H1 (cell line): ENCODE measurements around the gene KCNH8. TPM values are rescaled to one million over a fixed set of nuclear protein-coding genes. Genes with fewer than 3 reads are reported as not detected.

ENCODE experiments used
- CTCF ChIA-PET: fragments of 300-600 bp; sonication (Branson Sonifier 250); formaldehyde crosslinking; loops from one replicate; lab custom pipeline; 2021; ENCODE audit not compliant: partially characterized antibody; lab: Charles Lee
- POLR2A ChIA-PET: fragments of 300-600 bp; sonication (Branson Sonifier 250); formaldehyde crosslinking; loops from one replicate; lab custom pipeline; 2021; ENCODE audit warnings: inconsistent platforms; ENCODE audit not compliant: partially characterized antibody; lab: Charles Lee
- DNase-seq, 2 experiments: peaks; one replicate each; pipeline versions ENCODE4 v3.0.0 to v3.0.0-alpha.2; 2010 to 2022; ENCODE audit warnings: low spot score in 2 of 2, low read depth in 1 of 2, mixed read lengths in 1 of 2
- FAIRE-seq: peaks from 2 replicates; lab custom pipeline; 2011; peaks lifted over from hg19 to GRCh38; lab: Jason Lieb, UNC
- H2AFZ ChIP-seq: 2 replicates; pipeline ENCODE4 v1.8.1; 2012; ENCODE audit warnings: low read length, inconsistent platforms
- H2AK5ac ChIP-seq: 2 replicates; pipeline ENCODE4 v1.6.1; 2013; ENCODE audit warnings: low read depth, low read length
- H2BK120ac ChIP-seq: replicated peaks from 2 replicates; pipeline ENCODE3; 2013; ENCODE audit warnings: low read depth, low read length, inconsistent platforms
- H2BK12ac ChIP-seq: 2 replicates; pipeline ENCODE4 v1.6.1; 2013; ENCODE audit warnings: low read depth, low read length
- H2BK15ac ChIP-seq: 2 replicates; pipeline ENCODE4 v1.6.1; 2013; ENCODE audit warnings: low read length
- H2BK20ac ChIP-seq: 2 replicates; pipeline ENCODE4 v1.6.1; 2013; ENCODE audit warnings: low read length
- H2BK5ac ChIP-seq: 2 replicates; pipeline ENCODE4 v1.6.1; 2013; ENCODE audit warnings: low read depth, low read length
- H3K14ac ChIP-seq: 2 replicates; pipeline ENCODE4 v1.6.1; 2013; ENCODE audit warnings: inconsistent platforms; ENCODE audit not compliant: insufficient read length
- H3K18ac ChIP-seq: 2 replicates; pipeline ENCODE4 v1.6.1; 2013; ENCODE audit warnings: low read length; ENCODE audit errors: extremely low read depth
- H3K23ac ChIP-seq: 2 replicates; pipeline ENCODE4 v1.6.1; 2013; ENCODE audit warnings: inconsistent platforms; ENCODE audit not compliant: insufficient read length
- H3K23me2 ChIP-seq: 2 replicates; pipeline ENCODE4 v1.6.1; 2013; ENCODE audit warnings: low read depth, low read length
- H3K27ac ChIP-seq: 2 replicates; pipeline ENCODE4 v1.6.1; 2011; ENCODE audit warnings: low read depth, low read length, inconsistent platforms
- H3K27me3 ChIP-seq, 4 experiments: replicated peaks in 1 of 4; 1 replicate in 1 of 4; 2 replicates in 3 of 4; pipeline versions ENCODE4 v1.6.1 to v1.8.1; 2011 to 2013; ENCODE audit warnings: low read length in 3 of 4, mild to moderate bottlenecking in 3 of 4, inconsistent platforms in 2 of 4, mixed read lengths in 2 of 4, moderate library complexity in 1 of 4; ENCODE audit not compliant: control insufficient read depth in 3 of 4, insufficient read depth in 3 of 4; ENCODE audit errors: extremely low read depth in 1 of 4
- H3K36me3 ChIP-seq, 4 experiments: 2 replicates each; pipeline versions ENCODE4 v1.6.1 to v1.8.1; 2011 to 2013; ENCODE audit warnings: mild to moderate bottlenecking in 4 of 4, low read length in 3 of 4, moderate library complexity in 2 of 4, control low read depth in 1 of 4, inconsistent platforms in 1 of 4; ENCODE audit not compliant: insufficient read depth in 4 of 4, control insufficient read depth in 2 of 4
- H3K4ac ChIP-seq: replicated peaks from 2 replicates; pipeline ENCODE3; 2013; ENCODE audit warnings: low read length, low read depth, mixed read lengths, inconsistent platforms; ENCODE audit not compliant: insufficient read length
- H3K4me1 ChIP-seq, 4 experiments: replicated peaks in 1 of 4; 1 replicate in 1 of 4; 2 replicates in 3 of 4; pipeline versions ENCODE4 v1.6.1 to v1.8.1; 2011 to 2013; ENCODE audit warnings: low read length in 3 of 4, inconsistent platforms in 2 of 4, mixed read lengths in 1 of 4; ENCODE audit not compliant: insufficient read depth in 4 of 4, control insufficient read depth in 3 of 4
- H3K4me2 ChIP-seq, 2 experiments: 2 replicates each; pipeline versions ENCODE4 v1.6.1 to v1.8.1; 2011 to 2013; ENCODE audit warnings: low read depth in 2 of 2, low read length in 2 of 2, control low read depth in 1 of 2, inconsistent platforms in 1 of 2, mild to moderate bottlenecking in 1 of 2; ENCODE audit not compliant: insufficient read depth in 1 of 2
- H3K4me3 ChIP-seq, 4 experiments: fragments of 200-600, 300-600 bp in 1 of 4; sonication (generic), shearing (Covaris generic), sonication (Bioruptor Twin) in 1 of 4; 2 replicates each; pipeline versions ENCODE4 v1.5.1 to v1.8.1; 2011 to 2016; ENCODE audit warnings: low read length in 4 of 4, low read depth in 3 of 4, control low read depth in 2 of 4, inconsistent platforms in 2 of 4, mild to moderate bottlenecking in 2 of 4, mixed read lengths in 1 of 4, moderate library complexity in 1 of 4; ENCODE audit not compliant: insufficient read depth in 2 of 4; ENCODE audit errors: extremely low read depth in 1 of 4
- H3K56ac ChIP-seq: replicated peaks from 2 replicates; pipeline ENCODE3; 2013; ENCODE audit warnings: low read depth, mild to moderate bottlenecking, mixed read lengths, low read length, inconsistent platforms; ENCODE audit not compliant: insufficient read length
- H3K79me1 ChIP-seq: 2 replicates; pipeline ENCODE4 v1.6.1; 2013; ENCODE audit warnings: low read depth, low read length, control low read depth
- H3K79me2 ChIP-seq, 2 experiments: 2 replicates each; pipeline versions ENCODE4 v1.6.1 to v1.8.1; 2012 to 2013; ENCODE audit warnings: low read length in 2 of 2, mild to moderate bottlenecking in 2 of 2, inconsistent platforms in 1 of 2; ENCODE audit not compliant: insufficient read depth in 2 of 2, control insufficient read depth in 1 of 2
- H3K9ac ChIP-seq, 4 experiments: replicated peaks in 1 of 4; 1 replicate in 1 of 4; 2 replicates in 3 of 4; pipeline versions ENCODE4 v1.6.1 to v1.8.1; 2011 to 2013; ENCODE audit warnings: low read depth in 3 of 4, low read length in 3 of 4, control low read depth in 2 of 4, mild to moderate bottlenecking in 2 of 4, moderate library complexity in 2 of 4, inconsistent platforms in 1 of 4; ENCODE audit errors: extremely low read depth in 1 of 4
- H3K9me3 ChIP-seq, 2 experiments: 2 replicates each; pipeline versions ENCODE4 v1.6.1 to v1.8.1; 2012 to 2013; ENCODE audit warnings: mild to moderate bottlenecking in 2 of 2, moderate library complexity in 2 of 2, control low read depth in 1 of 2, inconsistent platforms in 1 of 2, low read depth in 1 of 2, low read length in 1 of 2, mixed read lengths in 1 of 2; ENCODE audit not compliant: insufficient read depth in 2 of 2
- H4K20me1 ChIP-seq, 2 experiments: replicated peaks in 1 of 2; 2 replicates each; pipeline versions ENCODE3 to v1.8.1; 2011 to 2013; ENCODE audit warnings: inconsistent platforms in 2 of 2, low read length in 2 of 2, mild to moderate bottlenecking in 1 of 2; ENCODE audit not compliant: insufficient read depth in 2 of 2, control insufficient read depth in 1 of 2
- H4K5ac ChIP-seq: 2 replicates; pipeline ENCODE4 v1.6.1; 2013; ENCODE audit warnings: low read length, low read depth, mixed read lengths, inconsistent platforms; ENCODE audit not compliant: insufficient read length
- H4K8ac ChIP-seq: 2 replicates; pipeline ENCODE4 v1.8.0; 2013; ENCODE audit warnings: mild to moderate bottlenecking, moderate library complexity, low read length, inconsistent platforms; ENCODE audit not compliant: insufficient read depth; ENCODE audit errors: extremely low read depth
- H4K91ac ChIP-seq: replicated peaks from 2 replicates; pipeline ENCODE3; 2013; ENCODE audit warnings: low read length, mixed read lengths, inconsistent platforms; ENCODE audit not compliant: insufficient read length
- HDAC2 ChIP-seq, 2 experiments: fragments of 300-600 bp in 1 of 2; sonication (generic) in 1 of 2; IDR thresholded peaks; 2 replicates each; pipeline ENCODE4 v1.6.1; 2011 to 2012; ENCODE audit warnings: low read depth in 2 of 2, low read length in 2 of 2, mild to moderate bottlenecking in 2 of 2, moderate library complexity in 2 of 2, borderline replicate concordance in 1 of 2, inconsistent platforms in 1 of 2
- KDM4A ChIP-seq: IDR thresholded peaks from one replicate; pipeline ENCODE4 v1.7.1; 2012; ENCODE audit warnings: low read depth, mild to moderate bottlenecking, moderate library complexity, low read length, inconsistent platforms; ENCODE audit not compliant: severe bottlenecking
- SIN3A ChIP-seq, 2 experiments: IDR thresholded peaks in 1 of 2; conservative IDR thresholded peaks in 1 of 2; 2 replicates each; pipeline ENCODE4 v1.6.1; 2011 to 2012; ENCODE audit warnings: low read length in 2 of 2, improper control_type of control experiment in 1 of 2, low read depth in 1 of 2, mild to moderate bottlenecking in 1 of 2
- WGBS, 2 experiments: shearing (Covaris generic) in 1 of 2; methylation state at CpG; one replicate each; pipeline versions ENCODE4 v1.1.6 to v1.1.7; 2013 to 2015; ENCODE audit warnings: low lambda C conversion rate in 2 of 2, mixed read lengths in 2 of 2, inconsistent platforms in 1 of 2, low coverage in 1 of 2, missing lambda C conversion rate in 1 of 2; ENCODE audit not compliant: insufficient replicate concordance in 2 of 2, insufficient coverage in 1 of 2, insufficient read length in 1 of 2; ENCODE audit errors: extremely low coverage in 1 of 2, missing lambda C conversion rate in 1 of 2; 5-methylcytosine and 5-hydroxymethylcytosine counted together
- polyA plus RNA-seq, 7 experiments: library from polyadenylated mRNA; depleted of rRNA in 3 of 7; stranded (reverse) in 5 of 7; unstranded in 2 of 7; fragments of >200 nt in 5 of 7; fragments of 200-250 nt in 2 of 7; gene quantifications; 1 replicate in 5 of 7; 2 replicates in 1 of 7; 4 replicates in 1 of 7; pipeline versions ENCODE4 v1.2.1 to v1.2.3, GENCODE V29; 2011 to 2013; ENCODE audit warnings: missing spikeins in 2 of 7, mixed read lengths in 2 of 7
- total RNA-seq: library from RNA; stranded (reverse); fragmentation: NEBNext Ultra II Directional; extraction: Animal tissue kit (Norgen Biotek cat#: 25700); gene quantifications from 2 replicates; pipeline ENCODE4 v1.2.1, GENCODE V29; 2021

KCNH8 gene
- total and polyA plus RNA-seq, 2 of the 8 experiments (the other 6 are each of a cell fraction or from before 2014, with no cell fraction given), result 2.2 to 2.4 TPM

DNA sequence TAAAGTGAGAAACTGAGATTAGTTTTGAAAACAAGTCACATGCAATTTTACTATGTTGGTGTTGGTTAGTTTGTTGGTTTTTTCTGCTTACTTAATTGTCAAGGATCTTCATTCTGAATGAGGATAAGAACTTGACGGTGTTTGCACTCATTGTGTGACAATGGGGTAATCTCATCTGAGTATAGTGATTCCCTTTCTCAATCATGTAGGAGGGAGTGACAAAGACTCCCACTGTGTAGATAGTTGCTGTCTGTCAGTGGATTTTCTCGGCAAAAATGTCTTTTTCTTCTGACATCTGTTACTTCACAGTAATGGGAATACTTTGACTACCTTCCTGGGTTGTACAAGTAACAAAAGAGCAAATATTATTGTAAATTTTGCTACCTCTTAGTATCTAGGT is 23.5 kb downstream of the KCNH8 start:
- H3K56ac ChIP-seq, result no peak overlapping the region
- no peak overlapping the region for H3K27ac ChIP-seq
- no peak overlapping the region for H2BK20ac ChIP-seq
- POLR2A ChIA-PET, result no interaction called here
- no peak overlapping the region for H3K18ac ChIP-seq
- no peaks in the 10 kb centered on the region for H4K20me1 ChIP-seq
- no peaks in the 10 kb centered on the region for H3K79me1 ChIP-seq
- H2AFZ ChIP-seq, result no peak overlapping the region
- H3K4me3 ChIP-seq, result no peak overlapping the region
- H4K5ac ChIP-seq, result no peak overlapping the region
- no peak overlapping the region for H3K4me2 ChIP-seq
- no peaks in the 10 kb centered on the region for H3K9me3 ChIP-seq
- CTCF ChIA-PET, result no interaction called here
- no peak overlapping the region for H4K91ac ChIP-seq
- no peak overlapping the region for H3K9ac ChIP-seq
- no peaks in the 10 kb centered on the region for H3K23me2 ChIP-seq
- H3K27me3 ChIP-seq, result no peaks in the 10 kb centered on the region
- no peak overlapping the region for H3K23ac ChIP-seq
- H2BK15ac ChIP-seq, result no peak overlapping the region
- no peak overlapping the region for H2AK5ac ChIP-seq
- TF ChIP-seq HDAC2 (IDR thresholded peaks at IDR 0.05; ENCODE audit: borderline replicate concordance in 1 of 2, low read depth in 2 of 2, low read length in 2 of 2) (no peak), SIN3A (conservative IDR thresholded peaks at IDR 0.05 in 1 of 2, IDR thresholded peaks at IDR 0.05 in 1 of 2; ENCODE audit: low read depth in 1 of 2, low read length in 2 of 2) (no peak), KDM4A (no peak)
- TF ChIP-seq, all 59 proteins: peak for 0
- Histone ChIP-seq H3K79me2 (no peaks in the 10 kb centered on the region), H3K14ac (no peak overlapping the region), H3K4me1 (peaks cover 0 to 4% (median 1%) of the 10 kb centered on the region in 4 experiments; a peak in 2 of 7 replicates), H2BK5ac (no peak overlapping the region), H2BK120ac (no peak overlapping the region), H3K36me3 (no peaks in the 10 kb centered on the region), H4K8ac (no peak overlapping the region), H2BK12ac (no peak overlapping the region), H3K4ac (no peak overlapping the region)
- DNase-seq (no peak), FAIRE-seq (no peak)
- WGBS, 2 experiments, result 89% methylated on average over 2 of the region's 2 CpGs; no CpG with 5 or more reads in 1 of the 2 experiments
